ENCODE measurements around the gene CLEC2L.

The CLEC2L gene

DNA sequence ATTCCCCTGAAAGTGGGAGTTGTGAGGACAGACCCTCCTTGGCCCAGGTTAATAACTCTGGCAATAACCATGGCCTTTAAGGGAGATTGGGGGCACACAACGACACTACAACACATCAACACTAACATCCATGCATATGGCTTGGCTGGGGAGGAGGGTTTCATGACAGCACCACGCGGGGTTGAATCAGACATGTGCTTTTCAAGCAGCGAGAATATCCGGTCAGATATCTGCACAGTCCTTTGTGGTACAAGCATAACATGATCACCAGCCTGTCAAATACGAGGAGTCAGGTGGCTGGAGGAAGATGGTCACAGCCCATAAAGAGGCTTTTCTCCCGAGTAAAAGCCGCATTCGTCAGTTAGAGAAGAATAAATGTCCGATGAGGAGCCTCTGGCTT is 27.0 kb upstream of the CLEC2L start:
- peaks cover 10% of the 10 kb centered on the region for H3K9me3 Mint-ChIP-seq
- peaks cover 15% of the 10 kb centered on the region for H3K27me3 Mint-ChIP-seq (ENCODE audit: low read depth)
- no peaks in the 10 kb centered on the region for H3K36me3 Mint-ChIP-seq (ENCODE audit: low read depth)
- DNase-seq (ENCODE audit: low spot score): no peak
- no peak overlapping the region for H3K4me3 Mint-ChIP-seq
- peaks cover 22% of the 10 kb centered on the region for H3K4me1 Mint-ChIP-seq (ENCODE audit: low read depth)
- no peak overlapping the region for H3K27ac Mint-ChIP-seq

DNA sequence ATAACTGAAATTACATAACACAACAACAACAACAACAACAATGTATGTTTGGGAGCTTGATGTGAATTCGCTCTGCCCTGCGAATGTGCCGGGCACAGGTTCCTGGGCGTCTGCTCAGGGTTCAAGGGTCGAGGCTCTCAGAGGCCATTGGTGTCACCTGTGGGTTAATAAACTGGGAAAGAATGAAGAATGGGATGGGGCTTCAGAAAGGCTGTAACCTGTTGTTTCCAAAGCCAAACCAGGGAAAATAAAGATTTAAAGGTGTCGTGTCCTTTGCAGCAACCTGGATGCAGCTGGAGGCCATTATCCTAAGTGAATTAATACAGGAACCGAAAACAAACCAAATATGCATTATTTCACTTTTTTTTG is 22.7 kb upstream of the CLEC2L start:
- Mint-ChIP-seq H3K4me1 (ENCODE audit: low read depth) (peaks cover 8% of the 10 kb centered on the region), H3K4me3 (no peak overlapping the region), H3K27ac (no peak overlapping the region), H3K27me3 (ENCODE audit: low read depth) (peaks cover 12% of the 10 kb centered on the region), H3K9me3 (no peaks in the 10 kb centered on the region), H3K36me3 (ENCODE audit: low read depth) (no peaks in the 10 kb centered on the region)
- no peak for DNase-seq (ENCODE audit: low spot score)

DNA sequence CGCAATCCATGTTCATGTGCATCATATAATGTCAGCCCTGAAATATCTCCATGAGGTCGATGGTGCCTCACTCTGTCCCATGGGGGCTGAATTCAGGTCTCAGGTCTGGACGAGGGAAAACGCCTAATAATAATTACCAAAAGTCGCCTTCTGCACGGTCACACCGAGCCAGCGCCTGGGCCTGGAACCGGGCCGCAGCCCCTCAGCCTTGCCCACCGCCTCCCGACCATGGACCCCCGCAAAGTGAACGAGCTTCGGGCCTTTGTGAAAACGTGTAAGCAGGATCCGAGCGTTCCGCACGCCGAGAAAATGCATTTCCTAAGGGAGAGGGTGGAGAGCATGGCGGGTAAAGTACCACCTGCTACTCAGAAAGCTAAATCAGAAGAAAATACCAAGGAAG is 21.3 kb upstream of the CLEC2L start:
- peaks cover 12% of the 10 kb centered on the region for H3K27me3 Mint-ChIP-seq (ENCODE audit: low read depth)
- no peak overlapping the region for H3K27ac Mint-ChIP-seq
- peaks cover 5% of the 10 kb centered on the region for H3K4me1 Mint-ChIP-seq (ENCODE audit: low read depth)
- no peak for DNase-seq (ENCODE audit: low spot score)
- no peaks in the 10 kb centered on the region for H3K9me3 Mint-ChIP-seq
- H3K4me3 Mint-ChIP-seq: no peak overlapping the region
- H3K36me3 Mint-ChIP-seq (ENCODE audit: low read depth): no peaks in the 10 kb centered on the region

DNA sequence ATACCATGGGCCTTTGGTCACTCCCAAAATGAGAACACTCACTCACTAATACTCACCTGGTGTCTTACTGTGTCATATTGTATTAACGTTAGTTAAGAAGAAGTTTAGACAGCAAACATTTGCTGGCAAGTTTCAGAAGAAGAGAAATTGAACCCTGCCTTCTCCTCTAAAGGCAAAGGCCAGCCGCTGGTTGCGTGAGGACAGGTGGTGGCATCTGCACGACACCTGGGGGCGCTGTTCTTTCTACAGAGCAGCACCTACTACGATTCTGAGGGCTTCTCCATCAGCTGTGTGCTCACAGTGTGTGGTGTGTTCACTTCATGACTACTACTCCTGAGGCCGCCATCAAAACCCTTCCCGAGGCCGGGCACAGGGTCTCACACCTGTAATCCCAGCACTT is 17.9 kb upstream of the CLEC2L start:
- Mint-ChIP-seq H3K36me3 (ENCODE audit: low read depth) (no peaks in the 10 kb centered on the region), H3K27me3 (ENCODE audit: low read depth) (peaks cover 2% of the 10 kb centered on the region), H3K27ac (no peak overlapping the region), H3K4me1 (ENCODE audit: low read depth) (no peaks in the 10 kb centered on the region), H3K9me3 (no peaks in the 10 kb centered on the region), H3K4me3 (no peak overlapping the region)
- DNase-seq (ENCODE audit: low spot score): no peak

- H3K27ac Mint-ChIP-seq: no peak overlapping the region
- H3K36me3 Mint-ChIP-seq (ENCODE audit: low read depth): no peaks in the 10 kb centered on the region
- H3K27me3 Mint-ChIP-seq (ENCODE audit: low read depth): peaks cover 3% of the 10 kb centered on the region
- DNase-seq (ENCODE audit: low spot score): no peak
- H3K4me1 Mint-ChIP-seq (ENCODE audit: low read depth): no peaks in the 10 kb centered on the region
- no peaks in the 10 kb centered on the region for H3K9me3 Mint-ChIP-seq
- H3K4me3 Mint-ChIP-seq: no peak overlapping the region
These were observed 13.9 kb upstream of the CLEC2L start for GRCh38 chr7:139509535-139509934.

DNA sequence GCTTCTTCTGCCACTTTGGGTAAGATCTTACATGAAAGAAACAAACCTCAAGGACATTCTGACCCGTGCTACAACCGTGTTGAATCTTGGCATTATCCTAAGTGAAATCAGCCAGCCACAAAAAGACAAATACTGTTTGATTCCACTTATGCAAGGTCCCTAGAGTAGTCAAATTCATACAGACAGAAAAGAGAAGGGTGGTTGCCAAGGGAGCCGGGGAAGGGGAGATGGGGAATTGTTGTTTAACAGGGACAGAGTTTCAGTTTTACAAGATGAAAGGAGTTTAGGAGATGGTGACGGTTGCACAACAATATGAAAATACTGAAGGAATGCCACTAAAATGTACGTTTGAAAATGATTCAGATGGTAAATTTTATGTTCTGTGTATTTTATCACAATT is 12.2 kb upstream of the CLEC2L start:
- Mint-ChIP-seq H3K9me3 (no peaks in the 10 kb centered on the region), H3K27ac (no peak overlapping the region), H3K4me1 (ENCODE audit: low read depth) (no peaks in the 10 kb centered on the region), H3K4me3 (no peak overlapping the region), H3K27me3 (ENCODE audit: low read depth) (peaks cover 6% of the 10 kb centered on the region), H3K36me3 (ENCODE audit: low read depth) (no peaks in the 10 kb centered on the region)
- DNase-seq (ENCODE audit: low spot score): no peak

- DNase-seq (ENCODE audit: low spot score): no peak
- Mint-ChIP-seq H3K27ac (no peak overlapping the region), H3K27me3 (ENCODE audit: low read depth) (peaks cover 6% of the 10 kb centered on the region), H3K9me3 (no peaks in the 10 kb centered on the region), H3K36me3 (ENCODE audit: low read depth) (no peaks in the 10 kb centered on the region), H3K4me1 (ENCODE audit: low read depth) (no peaks in the 10 kb centered on the region), H3K4me3 (no peak overlapping the region)
These were observed 8.2 kb upstream of the CLEC2L start for GRCh38 chr7:139515266-139515665.

DNA sequence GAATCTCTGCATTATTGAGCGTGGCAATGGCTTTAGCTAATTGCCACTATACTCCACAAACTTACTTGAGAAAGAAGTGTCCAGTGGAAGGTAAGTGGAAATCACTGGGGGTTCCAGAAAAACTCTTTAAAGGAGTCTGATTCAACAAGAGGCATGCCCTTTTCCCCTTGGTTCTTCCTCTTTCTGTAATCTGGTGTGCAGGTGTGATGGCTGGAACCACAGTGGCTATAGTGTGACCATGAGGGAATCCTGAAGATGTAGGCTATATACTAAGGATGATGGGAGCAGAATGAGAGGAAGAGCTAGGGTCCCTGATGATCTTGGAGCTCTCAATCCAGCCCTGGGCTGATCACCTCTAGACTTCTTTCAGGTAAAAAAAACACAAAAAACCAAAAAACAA is 2.0 kb upstream of the CLEC2L start:
- peaks cover 38% of the 10 kb centered on the region for H3K27me3 Mint-ChIP-seq (ENCODE audit: low read depth)
- H3K4me1 Mint-ChIP-seq (ENCODE audit: low read depth): peaks cover 2% of the 10 kb centered on the region
- H3K27ac Mint-ChIP-seq: no peak overlapping the region
- H3K9me3 Mint-ChIP-seq: no peaks in the 10 kb centered on the region
- H3K4me3 Mint-ChIP-seq: no peak overlapping the region
- no peak for DNase-seq (ENCODE audit: low spot score)
- no peaks in the 10 kb centered on the region for H3K36me3 Mint-ChIP-seq (ENCODE audit: low read depth)

DNA sequence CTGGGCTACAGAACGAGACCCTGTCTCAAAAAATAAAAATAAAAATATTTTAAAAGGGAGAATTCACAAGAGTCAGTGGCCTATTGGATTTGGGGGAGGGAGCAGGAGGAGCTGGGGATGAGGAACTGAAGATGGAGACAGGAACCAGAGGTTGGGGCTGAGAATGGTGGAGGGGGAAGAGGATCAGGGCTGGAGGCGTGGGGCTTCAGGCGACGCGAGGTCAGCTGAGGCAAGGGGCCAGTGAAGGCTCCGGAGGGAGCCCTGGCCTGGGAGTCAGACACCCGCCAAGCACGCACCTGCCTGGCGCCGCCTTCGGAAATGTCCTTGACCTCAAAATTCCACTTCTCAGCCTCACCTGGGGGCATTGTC is 671 bp upstream of the CLEC2L start:
- H3K27me3 Mint-ChIP-seq (ENCODE audit: low read depth): peaks cover 43% of the 10 kb centered on the region
- no peak overlapping the region for H3K4me3 Mint-ChIP-seq
- no peak overlapping the region for H3K27ac Mint-ChIP-seq
- no peaks in the 10 kb centered on the region for H3K9me3 Mint-ChIP-seq
- no peak for DNase-seq (ENCODE audit: low spot score)
- H3K36me3 Mint-ChIP-seq (ENCODE audit: low read depth): no peaks in the 10 kb centered on the region
- H3K4me1 Mint-ChIP-seq (ENCODE audit: low read depth): peaks cover 3% of the 10 kb centered on the region

DNA sequence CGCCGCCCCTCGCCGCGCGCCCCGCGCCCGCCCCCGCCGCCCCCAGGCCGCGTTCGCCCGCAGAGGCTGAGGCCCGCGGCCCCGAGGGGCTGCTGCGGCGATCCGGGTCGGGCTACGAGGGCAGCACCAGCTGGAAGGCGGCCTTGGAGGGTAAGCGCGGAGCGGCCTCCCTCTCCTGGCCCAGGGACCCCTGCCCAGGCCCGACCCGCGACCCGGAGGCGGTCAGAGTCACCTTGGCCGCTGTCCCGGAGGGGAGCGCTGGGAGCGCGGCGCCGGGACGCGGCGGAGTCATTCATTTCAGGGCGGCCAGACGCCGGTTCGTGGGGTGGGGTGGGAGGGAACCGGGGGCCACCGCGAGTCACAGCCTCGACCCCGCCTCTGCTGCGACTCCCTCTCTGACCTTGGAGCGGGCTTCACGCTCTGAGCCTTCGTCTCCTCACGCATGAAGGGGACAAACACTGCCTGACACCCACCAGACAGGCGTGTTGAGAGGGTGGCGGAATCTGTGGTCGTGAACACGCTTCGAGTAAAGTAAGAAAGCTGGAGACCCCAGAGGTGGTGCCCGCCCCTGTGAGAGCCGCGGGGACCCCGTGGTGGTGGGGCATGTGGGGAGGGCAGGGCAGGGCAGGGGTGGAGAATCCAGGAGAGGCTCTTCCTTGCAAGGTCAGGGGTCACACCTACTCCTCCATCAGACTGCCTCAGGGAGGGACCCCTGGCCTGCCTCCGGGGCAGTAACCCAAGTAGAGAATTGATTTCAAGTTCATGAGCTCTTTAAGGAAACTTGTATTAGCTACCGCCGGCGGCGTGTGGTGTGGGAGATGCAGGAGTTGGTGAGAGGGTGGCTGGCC is 707 bp downstream of the CLEC2L start:
- no peaks in the 10 kb centered on the region for H3K9me3 Mint-ChIP-seq
- peaks cover 47% of the 10 kb centered on the region for H3K27me3 Mint-ChIP-seq (ENCODE audit: low read depth)
- DNase-seq (ENCODE audit: low spot score): no peak
- H3K27ac Mint-ChIP-seq: no peak overlapping the region
- H3K36me3 Mint-ChIP-seq (ENCODE audit: low read depth): no peaks in the 10 kb centered on the region
- no peak overlapping the region for H3K4me3 Mint-ChIP-seq
- H3K4me1 Mint-ChIP-seq (ENCODE audit: low read depth): peaks cover 3% of the 10 kb centered on the region

- Mint-ChIP-seq H3K4me1 (ENCODE audit: low read depth) (peaks cover 3% of the 10 kb centered on the region), H3K27me3 (ENCODE audit: low read depth) (peaks cover 51% of the 10 kb centered on the region)
- DNase-seq (ENCODE audit: low spot score): no peak
These were observed 1.8 kb downstream of the CLEC2L start for GRCh38 chr7:139525239-139525638.

GRCh38 chr7:139525750-139526149 is 2.3 kb downstream of the CLEC2L start:
- no peak overlapping the region for H3K4me3 Mint-ChIP-seq
- no peak for DNase-seq (ENCODE audit: low spot score)
- H3K27ac Mint-ChIP-seq: no peak overlapping the region
- H3K36me3 Mint-ChIP-seq (ENCODE audit: low read depth): no peaks in the 10 kb centered on the region
- peaks cover 52% of the 10 kb centered on the region for H3K27me3 Mint-ChIP-seq (ENCODE audit: low read depth)
- no peaks in the 10 kb centered on the region for H3K9me3 Mint-ChIP-seq
- H3K4me1 Mint-ChIP-seq (ENCODE audit: low read depth): peaks cover 3% of the 10 kb centered on the region

More at GRCh38 chr7:139525239-139525638, 1.8 kb downstream of the CLEC2L start:
- Mint-ChIP-seq H3K27ac (no peak overlapping the region), H3K36me3 (ENCODE audit: low read depth) (no peaks in the 10 kb centered on the region), H3K4me3 (no peak overlapping the region), H3K9me3 (no peaks in the 10 kb centered on the region)

- Mint-ChIP-seq H3K36me3 (ENCODE audit: low read depth) (no peaks in the 10 kb centered on the region), H3K27me3 (ENCODE audit: low read depth) (peaks cover 48% of the 10 kb centered on the region), H3K4me3 (no peak overlapping the region), H3K27ac (no peak overlapping the region), H3K9me3 (no peaks in the 10 kb centered on the region), H3K4me1 (ENCODE audit: low read depth) (peaks cover 3% of the 10 kb centered on the region)
- DNase-seq (ENCODE audit: low spot score): no peak
These were observed 3.4 kb downstream of the CLEC2L start for GRCh38 chr7:139526578-139527544.

DNA sequence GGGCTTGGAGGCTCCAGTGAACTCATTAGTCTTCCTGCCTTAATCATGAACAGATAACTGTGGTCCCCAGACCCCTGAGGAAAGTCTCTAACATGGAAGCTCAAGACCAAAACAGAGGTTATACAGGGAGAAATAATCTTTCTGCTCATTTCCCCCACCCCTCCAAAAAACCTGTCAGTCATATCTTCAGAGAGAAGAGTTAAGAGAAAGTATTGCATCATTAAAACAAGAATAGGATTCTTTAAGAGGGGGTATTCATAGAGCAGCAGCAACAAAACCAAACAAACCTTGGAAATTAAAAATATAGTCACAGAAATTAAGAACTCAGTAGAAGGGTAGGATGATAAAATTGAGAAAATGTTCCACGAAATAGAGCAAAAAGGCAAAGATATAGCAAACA is 7.6 kb downstream of the CLEC2L start:
- no peaks in the 10 kb centered on the region for H3K36me3 Mint-ChIP-seq (ENCODE audit: low read depth)

More for the DNA sequence above, 7.6 kb downstream of the CLEC2L start:
- Mint-ChIP-seq H3K4me3 (no peak overlapping the region), H3K9me3 (no peaks in the 10 kb centered on the region), H3K27ac (no peak overlapping the region), H3K27me3 (ENCODE audit: low read depth) (peaks cover 39% of the 10 kb centered on the region), H3K4me1 (ENCODE audit: low read depth) (peaks cover 2% of the 10 kb centered on the region)
- no peak for DNase-seq (ENCODE audit: low spot score)

All from T-helper 2 cell treated with Interferon-gamma antibody and Interleukin-4, amounts not matched to agents 5 μg/mL and 100 μg/mL, for 36 hours (primary cell).